ENCODE results near the gene MRPL21. TPM values are rescaled to one million over a fixed set of nuclear protein-coding genes. Genes with fewer than 3 reads are reported as not detected.
"Not testable (repeated sequence)": the region's sequence is repeated elsewhere in the genome, so short reads cannot be mapped to it uniquely, and the experiment has no call there.

MRPL21 gene
- total RNA-seq, 6 donors from 2014 or later: 17.8 to 50.8 (median 32.3) TPM

DNA sequence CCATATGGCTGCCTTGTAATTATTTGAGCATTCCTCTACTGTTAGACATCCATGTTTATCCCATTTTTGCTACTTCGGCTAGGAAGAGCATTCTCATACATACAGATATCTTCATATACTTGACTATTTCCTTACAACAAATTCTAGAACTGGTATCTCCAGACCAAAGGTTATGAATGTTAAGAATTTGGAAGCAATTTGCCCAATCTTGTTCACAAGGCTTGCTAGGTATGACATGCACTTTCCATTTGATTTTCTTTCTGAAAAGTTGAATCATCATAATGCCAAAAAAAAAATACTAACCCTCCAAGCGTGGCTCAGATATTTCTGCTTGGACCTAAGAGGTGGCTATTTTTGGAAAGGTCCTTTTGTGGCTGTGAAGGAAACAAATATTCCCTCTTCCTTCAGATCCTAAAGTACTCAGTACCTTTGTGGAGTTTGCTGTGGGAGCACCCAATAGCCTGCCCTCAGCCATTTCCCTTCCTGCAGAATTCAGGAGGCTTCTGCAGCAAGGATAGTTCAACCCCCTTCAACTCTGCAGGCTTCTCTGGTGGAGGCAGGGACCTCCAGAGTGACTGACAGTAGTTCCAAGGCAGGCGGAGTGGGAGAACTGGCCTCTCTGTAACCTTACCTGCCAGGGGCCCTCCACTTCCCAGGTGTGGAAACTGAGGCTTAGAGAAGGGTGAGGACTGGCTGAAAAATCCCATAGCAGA, 39.9 kb downstream of the MRPL21 start:
- H3K36me3 ChIP-seq: no peaks in the 10 kb centered on the region
- no peak overlapping the region for H3K4me3 ChIP-seq
- no peak overlapping the region for H3K27ac ChIP-seq
- peaks cover 0 to 8% (median 4%) of the 10 kb centered on the region in 4 donors for H3K9me3 ChIP-seq
- 90 to 98% methylated on average over 3 of the region's 3 CpGs for WGBS, 2 donors
- no peaks in the 10 kb centered on the region for H3K4me1 ChIP-seq
- DNase-seq: no peak
- H3K27me3 ChIP-seq: no peaks in the 10 kb centered on the region
- TF ChIP-seq, protein P1, sequence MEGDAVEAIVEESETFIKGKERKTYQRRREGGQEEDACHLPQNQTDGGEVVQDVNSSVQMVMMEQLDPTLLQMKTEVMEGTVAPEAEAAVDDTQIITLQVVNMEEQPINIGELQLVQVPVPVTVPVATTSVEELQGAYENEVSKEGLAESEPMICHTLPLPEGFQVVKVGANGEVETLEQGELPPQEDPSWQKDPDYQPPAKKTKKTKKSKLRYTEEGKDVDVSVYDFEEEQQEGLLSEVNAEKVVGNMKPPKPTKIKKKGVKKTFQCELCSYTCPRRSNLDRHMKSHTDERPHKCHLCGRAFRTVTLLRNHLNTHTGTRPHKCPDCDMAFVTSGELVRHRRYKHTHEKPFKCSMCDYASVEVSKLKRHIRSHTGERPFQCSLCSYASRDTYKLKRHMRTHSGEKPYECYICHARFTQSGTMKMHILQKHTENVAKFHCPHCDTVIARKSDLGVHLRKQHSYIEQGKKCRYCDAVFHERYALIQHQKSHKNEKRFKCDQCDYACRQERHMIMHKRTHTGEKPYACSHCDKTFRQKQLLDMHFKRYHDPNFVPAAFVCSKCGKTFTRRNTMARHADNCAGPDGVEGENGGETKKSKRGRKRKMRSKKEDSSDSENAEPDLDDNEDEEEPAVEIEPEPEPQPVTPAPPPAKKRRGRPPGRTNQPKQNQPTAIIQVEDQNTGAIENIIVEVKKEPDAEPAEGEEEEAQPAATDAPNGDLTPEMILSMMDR (IDR thresholded peaks at IDR 0.05): no peak
- no peak for TF ChIP-seq POLR2AphosphoS5 (IDR thresholded peaks at IDR 0.05)
- no peak for TF ChIP-seq POLR2A (IDR thresholded peaks at IDR 0.05)
- TF ChIP-seq EP300 (IDR thresholded peaks at IDR 0.05): no peak
- ATAC-seq (ENCODE audit: low FRiP score in 2 of 2): no peak

DNA sequence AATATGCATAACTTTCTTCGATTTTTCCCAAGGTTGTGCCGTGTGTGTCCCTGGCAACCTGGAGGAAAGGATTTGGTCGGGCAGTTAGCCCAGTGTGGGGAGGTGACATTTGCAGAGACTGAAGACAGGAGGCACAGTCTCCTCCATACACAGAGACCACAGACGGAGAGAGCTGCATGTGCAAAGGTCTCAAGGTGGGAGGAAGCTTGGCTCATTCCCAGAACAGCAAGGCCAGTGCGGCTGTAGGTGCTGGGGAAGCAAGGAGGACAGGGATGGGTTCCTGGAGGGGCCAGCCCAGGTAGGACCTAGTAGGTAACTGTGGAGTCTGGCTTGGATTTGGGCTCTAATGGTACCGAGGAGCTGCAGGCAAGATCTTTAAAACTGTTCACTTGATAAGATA, 41.2 kb downstream of the MRPL21 start:
- H3K27ac ChIP-seq: no peak overlapping the region
- no peaks in the 10 kb centered on the region for H3K27me3 ChIP-seq
- no peaks in the 10 kb centered on the region for H3K36me3 ChIP-seq
- WGBS, 2 donors: 80 to 81% methylated on average over 6 of the region's 6 CpGs
- peaks cover 0 to 8% (median 4%) of the 10 kb centered on the region in 4 donors for H3K9me3 ChIP-seq
- DNase-seq (no peak), ATAC-seq (ENCODE audit: low FRiP score in 2 of 2) (no peak)
- no peak overlapping the region for H3K4me3 ChIP-seq
- TF ChIP-seq, protein P1 (IDR thresholded peaks at IDR 0.05): no peak
- TF ChIP-seq EP300 (IDR thresholded peaks at IDR 0.05) (no peak), POLR2A (IDR thresholded peaks at IDR 0.05) (no peak), POLR2AphosphoS5 (IDR thresholded peaks at IDR 0.05) (no peak)
- no peaks in the 10 kb centered on the region for H3K4me1 ChIP-seq

DNA sequence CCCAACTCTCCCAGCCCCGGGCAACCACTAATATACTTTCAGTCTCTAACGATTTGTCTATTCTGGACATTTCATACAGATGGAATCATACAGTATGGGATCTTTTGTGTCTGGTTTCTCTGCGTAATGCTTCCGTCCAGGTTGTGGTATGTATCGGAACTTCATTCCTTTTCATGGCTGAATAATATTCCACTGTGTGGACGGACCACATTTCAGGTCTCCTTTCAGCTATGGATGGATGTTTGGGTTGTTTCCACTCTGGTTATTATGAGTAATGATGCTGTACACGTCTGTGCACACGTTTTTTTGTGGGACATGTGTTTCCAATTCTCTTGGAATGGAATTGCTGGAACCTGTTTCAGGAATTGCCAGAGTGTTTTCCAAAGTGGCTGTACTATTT, 44.5 kb downstream of the MRPL21 start:
- no peak for TF ChIP-seq EP300 (IDR thresholded peaks at IDR 0.05)
- TF ChIP-seq POLR2A (IDR thresholded peaks at IDR 0.05): no peak
- no peak for TF ChIP-seq POLR2AphosphoS5 (IDR thresholded peaks at IDR 0.05)
- TF ChIP-seq, protein P1 (IDR thresholded peaks at IDR 0.05): no peak
- Histone ChIP-seq H3K27me3 (peaks cover 0 to 7% (median 2%) of the 10 kb centered on the region in 4 donors), H3K36me3 (no peaks in the 10 kb centered on the region), H3K4me3 (no peak overlapping the region), H3K9me3 (peaks cover 0 to 7% (median 4%) of the 10 kb centered on the region in 4 donors), H3K4me1 (peaks cover 9 to 18% (median 16%) of the 10 kb centered on the region in 4 donors), H3K27ac (no peak overlapping the region)
- 85 to 88% methylated on average over 8 of the region's 8 CpGs for WGBS, 2 donors
- no peak for ATAC-seq (ENCODE audit: low FRiP score in 2 of 2)
- DNase-seq: no peak

DNA sequence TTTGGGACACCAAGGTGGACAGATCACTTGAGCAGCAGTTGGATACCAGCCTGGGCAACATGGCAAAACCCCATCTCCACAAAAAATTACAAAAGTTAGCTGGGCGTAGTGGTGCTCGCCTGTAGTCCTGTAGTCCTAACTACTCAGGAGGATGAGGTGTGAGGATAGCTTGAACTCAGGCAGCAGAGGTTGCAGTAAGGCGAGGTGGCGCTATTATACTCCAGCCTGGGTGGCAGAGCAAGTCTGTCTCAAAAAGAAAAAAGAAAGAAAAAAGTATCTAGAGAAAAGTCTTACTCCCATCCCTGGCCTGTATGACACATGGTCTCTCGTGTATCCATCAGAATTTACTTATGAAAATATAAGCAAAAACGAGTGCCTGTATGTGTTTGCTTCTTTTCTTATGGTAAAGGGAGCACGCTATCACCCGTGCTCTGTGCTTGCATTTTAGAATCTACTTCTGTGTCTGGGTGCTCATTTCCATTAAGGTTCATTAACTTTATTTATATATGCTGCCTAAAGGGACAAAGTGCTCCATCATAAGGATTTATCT, 46.5 kb downstream of the MRPL21 start:
- Histone ChIP-seq H3K27me3 (peaks cover 0 to 10% (median 2%) of the 10 kb centered on the region in 4 donors), H3K36me3 (no peaks in the 10 kb centered on the region), H3K4me1 (peaks cover 9 to 18% (median 16%) of the 10 kb centered on the region in 4 donors), H3K9me3 (no peaks in the 10 kb centered on the region), H3K4me3 (no peak overlapping the region), H3K27ac (no peak overlapping the region)
- TF ChIP-seq, protein P1 (IDR thresholded peaks at IDR 0.05): no peak
- no peak for TF ChIP-seq EP300 (IDR thresholded peaks at IDR 0.05)
- TF ChIP-seq POLR2AphosphoS5 (IDR thresholded peaks at IDR 0.05): no peak
- no peak for TF ChIP-seq POLR2A (IDR thresholded peaks at IDR 0.05)
- DNase-seq (no peak), ATAC-seq (ENCODE audit: low FRiP score in 2 of 2) (no peak)
- WGBS, 2 donors: 90 to 93% methylated on average over 8 of the region's 8 CpGs

DNA sequence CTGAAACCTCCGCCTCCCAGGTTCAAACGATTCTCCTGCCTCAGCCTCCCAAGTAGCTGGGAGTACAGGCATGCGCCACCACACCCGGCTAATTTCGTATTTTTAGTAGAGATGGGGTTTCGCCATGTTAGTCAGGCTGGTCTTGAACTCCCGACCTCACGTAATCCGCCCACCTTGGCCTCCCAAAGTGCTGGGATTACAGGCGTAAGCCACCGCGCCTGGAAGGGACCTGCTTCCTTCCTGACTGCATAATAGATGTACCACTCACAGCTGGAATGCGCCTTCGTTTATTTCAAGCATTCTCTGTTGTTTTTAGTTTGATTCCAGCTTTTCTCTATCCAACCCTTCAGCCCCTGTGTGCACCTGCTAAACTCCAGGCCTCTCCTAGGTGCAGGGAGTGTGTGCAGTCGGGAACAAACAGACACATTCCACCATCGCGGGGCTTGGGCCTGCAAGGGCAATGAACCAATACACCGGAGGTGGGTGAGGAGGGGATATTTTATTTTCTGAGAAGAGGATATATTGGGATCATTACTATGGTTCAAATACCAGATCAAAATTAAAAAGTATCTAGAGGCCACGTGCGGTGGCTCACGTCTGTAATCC, 47.1 kb downstream of the MRPL21 start:
- DNase-seq; H3K4me3 ChIP-seq; H3K36me3 ChIP-seq; H3K9me3 ChIP-seq; H3K27ac ChIP-seq; ATAC-seq (ENCODE audit: low FRiP score in 2 of 2): not testable (repeated sequence)
- WGBS, 2 donors: 89 to 93% methylated on average over 21 of the region's 21 CpGs
- Histone ChIP-seq H3K27me3 (peaks cover 0 to 10% (median 2%) of the 10 kb centered on the region in 4 donors), H3K4me1 (peaks cover 9 to 18% (median 16%) of the 10 kb centered on the region in 4 donors)

Data from upper lobe of left lung (tissue), 6 donors.